ENCODE data around the gene ZNF565. TPM values are rescaled to one million over a fixed set of nuclear protein-coding genes. Genes with fewer than 3 reads are reported as not detected.
"Not testable (repeated sequence)": the region's sequence is repeated elsewhere in the genome, so short reads cannot be mapped to it uniquely, and the experiment has no call there.

Gene ZNF565
- polyA plus RNA-seq, 1 experiment, result 2.2 TPM

GRCh38 chr19:36198119-36198518 lies 16.3 kb downstream of the ZNF565 start:
- ChIA-PET POLR2A (no interaction called here), CTCF (no interaction called here)
- H3K36me3 ChIP-seq (ENCODE audit: control insufficient read depth, insufficient read depth, low read length), result 0 out of 2 replicates have a peak, but pooled peaks cover 4% of the 10 kb centered on the region
- H3K27me3 ChIP-seq (ENCODE audit: control insufficient read depth, insufficient read depth, low read length), result no peaks in the 10 kb centered on the region
- TF ChIP-seq, protein P1, sequence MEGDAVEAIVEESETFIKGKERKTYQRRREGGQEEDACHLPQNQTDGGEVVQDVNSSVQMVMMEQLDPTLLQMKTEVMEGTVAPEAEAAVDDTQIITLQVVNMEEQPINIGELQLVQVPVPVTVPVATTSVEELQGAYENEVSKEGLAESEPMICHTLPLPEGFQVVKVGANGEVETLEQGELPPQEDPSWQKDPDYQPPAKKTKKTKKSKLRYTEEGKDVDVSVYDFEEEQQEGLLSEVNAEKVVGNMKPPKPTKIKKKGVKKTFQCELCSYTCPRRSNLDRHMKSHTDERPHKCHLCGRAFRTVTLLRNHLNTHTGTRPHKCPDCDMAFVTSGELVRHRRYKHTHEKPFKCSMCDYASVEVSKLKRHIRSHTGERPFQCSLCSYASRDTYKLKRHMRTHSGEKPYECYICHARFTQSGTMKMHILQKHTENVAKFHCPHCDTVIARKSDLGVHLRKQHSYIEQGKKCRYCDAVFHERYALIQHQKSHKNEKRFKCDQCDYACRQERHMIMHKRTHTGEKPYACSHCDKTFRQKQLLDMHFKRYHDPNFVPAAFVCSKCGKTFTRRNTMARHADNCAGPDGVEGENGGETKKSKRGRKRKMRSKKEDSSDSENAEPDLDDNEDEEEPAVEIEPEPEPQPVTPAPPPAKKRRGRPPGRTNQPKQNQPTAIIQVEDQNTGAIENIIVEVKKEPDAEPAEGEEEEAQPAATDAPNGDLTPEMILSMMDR (IDR thresholded peaks at IDR 0.05; ENCODE audit: insufficient read depth, low read depth, low read length), result no peak
- H3K4me3 ChIP-seq (ENCODE audit: low read depth, low read length), result no peak overlapping the region
- no peak for DNase-seq (ENCODE audit: low read depth)

GRCh38 chr19:36196249-36196648 lies 18.2 kb downstream of the ZNF565 start:
- no peak overlapping the region for H3K4me3 ChIP-seq (ENCODE audit: low read depth, low read length)
- POLR2A ChIA-PET, result no interaction called here
- no peak for DNase-seq (ENCODE audit: low read depth)

GRCh38 chr19:36186722-36187121 lies 27.7 kb downstream of the ZNF565 start:
- H3K27me3 ChIP-seq (ENCODE audit: control insufficient read depth, insufficient read depth, low read length); H3K4me3 ChIP-seq (ENCODE audit: low read depth, low read length); POLR2A ChIA-PET; DNase-seq (ENCODE audit: low read depth); H3K36me3 ChIP-seq (ENCODE audit: control insufficient read depth, insufficient read depth, low read length): not testable (repeated sequence)
- CTCF ChIA-PET, result interaction anchor here (0.6 to 1.2 kb wide), 2 partner anchors 24 to 256 kb away, joined by 4 to 5 read pairs; no protein-coding TSS in a partner anchor

More at GRCh38 chr19:36196249-36196648, 18.2 kb downstream of the ZNF565 start:
- no peaks in the 10 kb centered on the region for H3K27me3 ChIP-seq (ENCODE audit: control insufficient read depth, insufficient read depth, low read length)
- 0 out of 2 replicates have a peak, but pooled peaks cover 4% of the 10 kb centered on the region for H3K36me3 ChIP-seq (ENCODE audit: control insufficient read depth, insufficient read depth, low read length)
- TF ChIP-seq, protein P1 (IDR thresholded peaks at IDR 0.05; ENCODE audit: insufficient read depth, low read depth, low read length), result no peak
- CTCF ChIA-PET, result no interaction called here

DNA sequence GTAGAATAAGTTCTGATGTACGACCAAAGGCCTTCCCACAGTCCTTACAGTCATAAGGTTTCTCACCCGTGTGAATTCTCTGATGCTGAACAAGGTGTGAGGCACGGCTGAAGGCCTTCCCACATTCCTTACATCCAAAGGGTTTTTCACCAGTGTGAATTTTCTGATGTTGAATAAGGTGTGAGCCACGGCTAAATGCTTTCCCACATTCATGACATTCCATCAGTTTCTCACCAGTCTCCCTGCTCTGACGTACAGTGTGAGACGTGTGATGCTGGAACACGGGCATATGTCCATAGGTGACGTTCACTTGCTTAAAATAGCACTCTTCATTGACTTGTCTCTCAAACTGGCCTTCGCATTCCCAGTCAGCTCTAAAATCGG lies 31.2 kb downstream of the ZNF565 start:
- no peak for DNase-seq (ENCODE audit: low read depth)
- H3K36me3 ChIP-seq (ENCODE audit: control insufficient read depth, insufficient read depth, low read length), result peaks cover 3% of the 10 kb centered on the region; the same call in 1 of the 2 replicates
- H3K4me3 ChIP-seq (ENCODE audit: low read depth, low read length), result no peak overlapping the region
- ChIA-PET CTCF (interaction anchor here (1.2 to 1.4 kb wide), 2 partner anchors 10 kb away, joined by 4 read pairs; no protein-coding TSS in a partner anchor), POLR2A (no interaction called here)
- TF ChIP-seq, protein P1 (IDR thresholded peaks at IDR 0.05; ENCODE audit: insufficient read depth, low read depth, low read length), result no peak
- no peaks in the 10 kb centered on the region for H3K27me3 ChIP-seq (ENCODE audit: control insufficient read depth, insufficient read depth, low read length)

DNA sequence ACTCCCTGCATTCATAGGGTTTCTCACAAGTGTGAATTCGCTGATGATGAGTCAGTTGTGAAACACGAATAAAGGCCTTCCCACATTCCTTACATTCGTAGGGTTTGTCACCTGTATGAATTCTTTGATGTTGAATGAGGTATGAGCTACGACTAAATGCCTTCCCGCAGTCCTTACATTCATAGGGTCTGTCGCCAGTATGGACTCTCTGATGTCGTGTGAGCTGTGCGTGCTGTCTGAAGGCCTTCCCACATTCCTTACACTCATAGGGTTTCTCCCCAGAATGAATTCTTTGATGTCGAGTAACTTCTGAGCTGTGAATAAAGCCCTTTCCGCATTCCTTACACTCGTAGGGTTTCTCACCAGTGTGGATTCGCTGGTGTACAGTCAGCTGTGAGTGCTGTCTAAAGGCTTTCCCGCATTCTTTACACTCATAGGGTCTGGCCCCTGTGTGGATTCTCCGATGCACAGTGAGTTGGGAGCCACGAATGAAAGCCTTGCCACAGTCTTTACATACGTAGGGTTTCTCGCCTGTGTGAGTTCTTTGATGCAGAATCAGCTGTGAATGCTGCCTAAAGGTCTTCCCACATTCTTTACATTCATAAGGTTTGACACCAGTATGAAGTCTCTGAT lies 31.7 kb downstream of the ZNF565 start:
- Histone ChIP-seq H3K36me3 (ENCODE audit: control insufficient read depth, insufficient read depth, low read length) (peaks cover 3% of the 10 kb centered on the region; the same call in 1 of the 2 replicates), H3K27me3 (ENCODE audit: control insufficient read depth, insufficient read depth, low read length) (no peaks in the 10 kb centered on the region), H3K4me3 (ENCODE audit: low read depth, low read length) (no peak overlapping the region)
- ChIA-PET POLR2A (no interaction called here), CTCF (interaction anchor here (1.2 to 1.4 kb wide), 2 partner anchors 10 to 11 kb away, joined by 4 read pairs; no protein-coding TSS in a partner anchor)
- DNase-seq (ENCODE audit: low read depth), result no peak
- TF ChIP-seq, protein P1 (IDR thresholded peaks at IDR 0.05; ENCODE audit: insufficient read depth, low read depth, low read length), result no peak

GRCh38 chr19:36179077-36179476 lies 35.4 kb downstream of the ZNF565 start:
- H3K27me3 ChIP-seq (ENCODE audit: control insufficient read depth, insufficient read depth, low read length); H3K36me3 ChIP-seq (ENCODE audit: control insufficient read depth, insufficient read depth, low read length); POLR2A ChIA-PET; DNase-seq (ENCODE audit: low read depth); H3K4me3 ChIP-seq (ENCODE audit: low read depth, low read length): not testable (repeated sequence)
- CTCF ChIA-PET, result interaction anchor here (0.7 to 1.8 kb wide), 2 partner anchors 51 to 118 kb away, joined by 4 read pairs; no protein-coding TSS in a partner anchor

DNA sequence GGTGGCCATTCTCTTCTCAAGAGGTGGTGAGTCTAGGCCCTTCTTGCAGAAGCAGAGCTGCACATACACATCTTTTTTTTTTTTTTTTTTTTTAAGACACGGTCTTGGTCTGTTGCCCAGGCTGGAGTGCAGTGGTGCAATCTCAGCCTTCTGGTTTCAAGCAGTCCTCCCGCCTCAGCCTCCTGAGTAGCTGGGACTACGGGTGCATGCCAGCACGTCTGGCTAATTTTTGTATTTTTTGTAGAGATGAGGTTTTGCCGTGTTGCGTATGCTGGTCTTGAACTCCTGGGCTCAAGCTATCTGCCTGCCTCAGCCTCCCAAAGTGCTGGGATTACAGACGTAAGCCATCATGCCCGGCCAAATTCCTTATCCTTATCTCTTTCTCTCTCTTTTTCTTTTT lies 40.6 kb downstream of the ZNF565 start:
- DNase-seq (ENCODE audit: low read depth); POLR2A ChIA-PET: not testable (repeated sequence)
- CTCF ChIA-PET, result interaction anchor here (0.6 to 3.9 kb wide), 4 partner anchors 9 to 113 kb away, joined by 3 to 39 read pairs (median 4); no protein-coding TSS in a partner anchor

More for the DNA sequence above, 40.6 kb downstream of the ZNF565 start:
- not testable (repeated sequence) for H3K27me3 ChIP-seq (ENCODE audit: control insufficient read depth, insufficient read depth, low read length); H3K36me3 ChIP-seq (ENCODE audit: control insufficient read depth, insufficient read depth, low read length); H3K4me3 ChIP-seq (ENCODE audit: low read depth, low read length)
